Measurements from ENCODE around the gene PACSIN2. TPM values are rescaled to one million over a fixed set of nuclear protein-coding genes. Genes with fewer than 3 reads are reported as not detected.

The PACSIN2 gene
- total RNA-seq (ENCODE audit: low replicate concordance), result 40.8 and 67.9 TPM in 2 replicates

GRCh38 chr22:43014869-43015676, at the start of gene PACSIN2:
Gene PACSIN2 (minus strand): TSS chr22:43015149. CDS start chr22:42912080, 103,069 bp downstream.

GRCh38 chr22:42856865-42857704, 157.9 kb downstream of the PACSIN2 start, which contains the start of gene ARFGAP3:
Gene ARFGAP3 (minus strand): TSS chr22:42857273. CDS start chr22:42857182, 91 bp downstream.

Other genes starting within 250 kb of the PACSIN2 start
- 36.9 and 75.5 TPM in 2 replicates for gene ARFGAP3, start 157.9 kb downstream of the PACSIN2 start, total RNA-seq (ENCODE audit: low replicate concordance)
- 16.8 and 33.9 TPM in 2 replicates for gene TTLL1, start 74.2 kb upstream of the PACSIN2 start, total RNA-seq (ENCODE audit: low replicate concordance)
- not detected in 2 replicates for gene BIK, start 95.6 kb upstream of the PACSIN2 start, total RNA-seq (ENCODE audit: low replicate concordance)
- 9.5 and 10.2 TPM in 2 replicates for gene MCAT, start 128.2 kb upstream of the PACSIN2 start, total RNA-seq (ENCODE audit: low replicate concordance)
- 76.8 and 416 TPM in 2 replicates for gene TSPO, start 136.4 kb upstream of the PACSIN2 start, total RNA-seq (ENCODE audit: low replicate concordance)
- 16.4 and 16.7 TPM in 2 replicates for gene TTLL12, start 172.0 kb upstream of the PACSIN2 start, total RNA-seq (ENCODE audit: low replicate concordance)